Measurements from ENCODE around the gene EPC1.

DNA sequence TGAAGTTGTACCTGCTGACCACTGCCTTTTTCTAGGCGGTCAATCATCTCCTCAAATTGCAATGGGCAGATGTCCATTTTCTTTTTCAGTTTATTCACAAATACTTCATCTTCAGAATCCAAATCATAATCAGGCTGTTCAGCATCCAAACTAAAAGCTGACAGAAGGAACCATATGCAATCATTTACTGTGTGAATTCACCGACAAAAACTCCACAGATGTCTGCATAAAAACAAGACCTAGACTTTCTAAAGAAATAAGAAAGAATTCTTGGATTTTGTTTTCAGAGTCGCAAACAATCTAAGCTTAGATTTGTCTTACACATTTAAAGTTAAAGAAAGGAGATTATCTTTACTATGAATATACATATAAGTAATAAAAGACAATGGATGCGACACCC, 53.4 kb downstream of the EPC1 start:
- no peak for TF ChIP-seq MTA1 (IDR thresholded peaks at IDR 0.05; ENCODE audit: borderline replicate concordance)
- TF ChIP-seq EZH2 (IDR thresholded peaks at IDR 0.05; ENCODE audit: borderline replicate concordance, low read depth, low read length): no peak
- TF ChIP-seq NFYB (IDR thresholded peaks at IDR 0.05; ENCODE audit: extremely low read depth, insufficient read length): no peak
- TF ChIP-seq, protein P1, sequence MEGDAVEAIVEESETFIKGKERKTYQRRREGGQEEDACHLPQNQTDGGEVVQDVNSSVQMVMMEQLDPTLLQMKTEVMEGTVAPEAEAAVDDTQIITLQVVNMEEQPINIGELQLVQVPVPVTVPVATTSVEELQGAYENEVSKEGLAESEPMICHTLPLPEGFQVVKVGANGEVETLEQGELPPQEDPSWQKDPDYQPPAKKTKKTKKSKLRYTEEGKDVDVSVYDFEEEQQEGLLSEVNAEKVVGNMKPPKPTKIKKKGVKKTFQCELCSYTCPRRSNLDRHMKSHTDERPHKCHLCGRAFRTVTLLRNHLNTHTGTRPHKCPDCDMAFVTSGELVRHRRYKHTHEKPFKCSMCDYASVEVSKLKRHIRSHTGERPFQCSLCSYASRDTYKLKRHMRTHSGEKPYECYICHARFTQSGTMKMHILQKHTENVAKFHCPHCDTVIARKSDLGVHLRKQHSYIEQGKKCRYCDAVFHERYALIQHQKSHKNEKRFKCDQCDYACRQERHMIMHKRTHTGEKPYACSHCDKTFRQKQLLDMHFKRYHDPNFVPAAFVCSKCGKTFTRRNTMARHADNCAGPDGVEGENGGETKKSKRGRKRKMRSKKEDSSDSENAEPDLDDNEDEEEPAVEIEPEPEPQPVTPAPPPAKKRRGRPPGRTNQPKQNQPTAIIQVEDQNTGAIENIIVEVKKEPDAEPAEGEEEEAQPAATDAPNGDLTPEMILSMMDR (IDR thresholded peaks at IDR 0.05 in 2 of 3, conservative IDR thresholded peaks at IDR 0.05 in 1 of 3; ENCODE audit: insufficient read depth in 2 of 3, low read depth in 1 of 3, low read length in 3 of 3): no peak
- no peak for TF ChIP-seq XRCC3 (IDR thresholded peaks at IDR 0.05)
- no peak for TF ChIP-seq NCOA4 (IDR thresholded peaks at IDR 0.05; ENCODE audit: partially characterized antibody)
- TF ChIP-seq POLR2AphosphoS5 (IDR thresholded peaks at IDR 0.05; ENCODE audit: control insufficient read depth, insufficient read depth, low read depth, low read length): no peak
- no peak for TF ChIP-seq ZNF274 (IDR thresholded peaks at IDR 0.05; ENCODE audit: borderline replicate concordance, low read depth, low read length)

Data from K562 (cell line).